Activated T-cell treated with anti-CD3 and anti-CD28 coated beads, Interleukin-2, amount 50 U/mL, for 72 hours (primary cell): ENCODE results near the gene NCOA7. TPM values are rescaled to one million over a fixed set of nuclear protein-coding genes. Genes with fewer than 3 reads are reported as not detected.

ENCODE experiments used
- ATAC-seq, 2 donors: fragments of 150-1000 bp; cut with Tn5 transposase; replicated peaks in 1 of 2; 2 replicates each; pipeline ENCODE4 v1.10.0; 2021; ENCODE audit warnings: moderate library complexity in 2 of 2, mild to moderate bottlenecking in 1 of 2
- DNase-seq, 2 donors: peaks; one replicate each; pipeline ENCODE4 v3.0.0; 2021 to 2022; ENCODE audit warnings: mixed read lengths in 1 of 2
- H3K27ac Mint-ChIP-seq: one replicate; pipeline ENCODE4 v1.8.0; 2022; ENCODE audit warnings: mild to moderate bottlenecking, moderate library complexity, mixed read lengths
- H3K27me3 Mint-ChIP-seq: one replicate; pipeline ENCODE4 v1.8.0; 2022; ENCODE audit warnings: low read depth, mixed read lengths
- H3K36me3 Mint-ChIP-seq, 2 donors: one replicate each; pipeline ENCODE4 v1.8.0; 2022; ENCODE audit warnings: mixed read lengths in 2 of 2, mild to moderate bottlenecking in 1 of 2; ENCODE audit not compliant: insufficient read depth in 2 of 2
- H3K4me1 Mint-ChIP-seq: one replicate; pipeline ENCODE4 v1.8.0; 2022; ENCODE audit warnings: low read depth, mixed read lengths
- H3K4me3 Mint-ChIP-seq, 2 donors: one replicate each; pipeline ENCODE4 v1.8.0; 2022; ENCODE audit warnings: mild to moderate bottlenecking in 2 of 2, mixed read lengths in 2 of 2, moderate library complexity in 2 of 2
- H3K9me3 Mint-ChIP-seq, 2 donors: one replicate each; pipeline ENCODE4 v1.8.0; 2022; ENCODE audit warnings: mixed read lengths in 2 of 2
- total RNA-seq, 2 donors: library from RNA; stranded (reverse); gene quantifications; one replicate each; pipeline ENCODE4 v1.2.3, GENCODE V29; 2022

The NCOA7 gene
- total RNA-seq, 2 donors from 2014 or later, result 59.6 to 69.1 TPM

- H3K4me3 Mint-ChIP-seq, result no peak overlapping the region
- peaks cover 49% of the 10 kb centered on the region for H3K4me1 Mint-ChIP-seq
- no peaks in the 10 kb centered on the region for H3K9me3 Mint-ChIP-seq
- DNase-seq (no peak), ATAC-seq (peak; percentile 31 to 66)
- no peaks in the 10 kb centered on the region for H3K27me3 Mint-ChIP-seq
- peak overlapping the region; percentile 5 for H3K27ac Mint-ChIP-seq
- H3K36me3 Mint-ChIP-seq, result peaks cover 15 to 24% of the 10 kb centered on the region in 2 donors
Measured at GRCh38 chr6:125816828-125817280, 26.1 kb downstream of the NCOA7 start.

GRCh38 chr6:125818225-125818657, 27.5 kb downstream of the NCOA7 start:
- Mint-ChIP-seq H3K4me3 (peak overlapping the region in 1 of 2 donors; percentile 67), H3K9me3 (no peaks in the 10 kb centered on the region), H3K27me3 (no peaks in the 10 kb centered on the region), H3K36me3 (peaks cover 10 to 24% of the 10 kb centered on the region in 2 donors), H3K27ac (peak overlapping the region; percentile 73), H3K4me1 (peaks cover 38% of the 10 kb centered on the region)
- ATAC-seq, result no peak
- no peak for DNase-seq

GRCh38 chr6:125818772-125819260, 28.1 kb downstream of the NCOA7 start:
- Mint-ChIP-seq H3K4me3 (peak overlapping the region in 1 of 2 donors; percentile 67), H3K36me3 (peaks cover 10 to 24% of the 10 kb centered on the region in 2 donors), H3K4me1 (peaks cover 38% of the 10 kb centered on the region), H3K9me3 (no peaks in the 10 kb centered on the region), H3K27ac (peak overlapping the region; percentile 73), H3K27me3 (no peaks in the 10 kb centered on the region)
- ATAC-seq, result no peak
- no peak for DNase-seq

- Mint-ChIP-seq H3K4me1 (peaks cover 30% of the 10 kb centered on the region), H3K9me3 (no peaks in the 10 kb centered on the region), H3K27me3 (no peaks in the 10 kb centered on the region), H3K4me3 (no peak overlapping the region), H3K36me3 (peaks cover 10 to 22% of the 10 kb centered on the region in 2 donors), H3K27ac (peak overlapping the region; percentile 68)
- DNase-seq (no peak), ATAC-seq (no peak)
Measured at GRCh38 chr6:125819535-125820326, 29.0 kb downstream of the NCOA7 start.

GRCh38 chr6:125821825-125822281, 31.1 kb downstream of the NCOA7 start:
- H3K4me3 Mint-ChIP-seq, result no peak overlapping the region
- H3K27me3 Mint-ChIP-seq, result no peaks in the 10 kb centered on the region
- ATAC-seq (no peak), DNase-seq (no peak)
- H3K9me3 Mint-ChIP-seq, result no peaks in the 10 kb centered on the region
- H3K27ac Mint-ChIP-seq, result no peak overlapping the region
- H3K36me3 Mint-ChIP-seq, result peaks cover 7 to 17% of the 10 kb centered on the region in 2 donors
- peaks cover 26% of the 10 kb centered on the region for H3K4me1 Mint-ChIP-seq

GRCh38 chr6:125823180-125823579, 32.4 kb downstream of the NCOA7 start:
- H3K4me3 Mint-ChIP-seq, result no peak overlapping the region
- no peak overlapping the region for H3K27ac Mint-ChIP-seq
- no peaks in the 10 kb centered on the region for H3K9me3 Mint-ChIP-seq
- DNase-seq (no peak), ATAC-seq (no peak)
- peaks cover 30% of the 10 kb centered on the region for H3K4me1 Mint-ChIP-seq
- peaks cover 8 to 10% of the 10 kb centered on the region in 2 donors for H3K36me3 Mint-ChIP-seq
- H3K27me3 Mint-ChIP-seq, result no peaks in the 10 kb centered on the region

- H3K4me1 Mint-ChIP-seq, result peaks cover 40% of the 10 kb centered on the region
- H3K27ac Mint-ChIP-seq, result no peak overlapping the region
- ATAC-seq (no peak), DNase-seq (no peak)
- H3K9me3 Mint-ChIP-seq, result no peaks in the 10 kb centered on the region
- no peaks in the 10 kb centered on the region for H3K27me3 Mint-ChIP-seq
- peaks cover 4 to 8% of the 10 kb centered on the region in 2 donors for H3K36me3 Mint-ChIP-seq
- no peak overlapping the region for H3K4me3 Mint-ChIP-seq
Measured at GRCh38 chr6:125824946-125825771, 34.4 kb downstream of the NCOA7 start.

GRCh38 chr6:125826695-125827463, 36.1 kb downstream of the NCOA7 start:
- peaks cover 2 to 4% of the 10 kb centered on the region in 2 donors for H3K36me3 Mint-ChIP-seq
- H3K4me1 Mint-ChIP-seq, result peaks cover 47% of the 10 kb centered on the region
- no peak overlapping the region for H3K27ac Mint-ChIP-seq
- ATAC-seq (no peak), DNase-seq (no peak)
- H3K9me3 Mint-ChIP-seq, result no peaks in the 10 kb centered on the region
- H3K4me3 Mint-ChIP-seq, result no peak overlapping the region
- no peaks in the 10 kb centered on the region for H3K27me3 Mint-ChIP-seq

GRCh38 chr6:125827788-125828320, 37.1 kb downstream of the NCOA7 start:
- DNase-seq (no peak), ATAC-seq (no peak)
- Mint-ChIP-seq H3K4me1 (peaks cover 55% of the 10 kb centered on the region), H3K27me3 (no peaks in the 10 kb centered on the region), H3K9me3 (no peaks in the 10 kb centered on the region), H3K36me3 (peaks cover 2 to 4% of the 10 kb centered on the region in 2 donors), H3K27ac (no peak overlapping the region), H3K4me3 (no peak overlapping the region)

GRCh38 chr6:125828476-125829039, 37.8 kb downstream of the NCOA7 start:
- H3K4me1 Mint-ChIP-seq, result peaks cover 62% of the 10 kb centered on the region
- ATAC-seq (no peak), DNase-seq (no peak)
- H3K4me3 Mint-ChIP-seq, result no peak overlapping the region
- no peaks in the 10 kb centered on the region for H3K27me3 Mint-ChIP-seq
- H3K9me3 Mint-ChIP-seq, result no peaks in the 10 kb centered on the region
- peaks cover 2 to 4% of the 10 kb centered on the region in 2 donors for H3K36me3 Mint-ChIP-seq
- H3K27ac Mint-ChIP-seq, result no peak overlapping the region

GRCh38 chr6:125829433-125829832, 38.7 kb downstream of the NCOA7 start:
- H3K4me3 Mint-ChIP-seq, result peak overlapping the region in 1 of 2 donors; percentile 10
- no peak overlapping the region for H3K27ac Mint-ChIP-seq
- H3K36me3 Mint-ChIP-seq, result peaks cover 2 to 4% of the 10 kb centered on the region in 2 donors
- DNase-seq, result no peak
- H3K9me3 Mint-ChIP-seq, result no peaks in the 10 kb centered on the region
- H3K27me3 Mint-ChIP-seq, result no peaks in the 10 kb centered on the region
- H3K4me1 Mint-ChIP-seq, result peaks cover 68% of the 10 kb centered on the region
- ATAC-seq, result peak in 1 of 2 donors; percentile 44

- DNase-seq, result no peak
- Mint-ChIP-seq H3K27ac (peak overlapping the region; percentile 88), H3K9me3 (no peaks in the 10 kb centered on the region), H3K4me1 (peaks cover 67% of the 10 kb centered on the region), H3K36me3 (peaks cover under 1 to 2% of the 10 kb centered on the region in 2 donors), H3K4me3 (peak overlapping the region; percentile 1 to 78), H3K27me3 (no peaks in the 10 kb centered on the region)
- ATAC-seq, result peak in 1 of 2 donors; percentile 17
Measured at GRCh38 chr6:125831659-125832058, 40.9 kb downstream of the NCOA7 start.
